HCT116 (cell line): ENCODE results near the gene TMEFF2. TPM values are rescaled to one million over a fixed set of nuclear protein-coding genes. Genes with fewer than 3 reads are reported as not detected.

Experiments
- ATAC-seq: fragments of 200-7000 bp; cut with Tn5 transposase; 2 replicates; pipeline ENCODE4 v1.9.1; 2020; ENCODE audit warnings: mild to moderate bottlenecking, moderate library complexity
- BruUV-seq: library from RNA; stranded (reverse); fragments of 400-500 nt; replicated peaks from 2 replicates; lab custom pipeline; 2021; lab: Mats Ljungman, UMichigan
- CTCF ChIA-PET: fragments of 300-600 bp; sonication (Branson Sonifier 250); formaldehyde crosslinking; loops from one replicate; lab custom pipeline; 2021; ENCODE audit warnings: antibody characterized with exemption; lab: Charles Lee
- POLR2A ChIA-PET: fragments of 300-600, 350-600 bp; sonication (Branson Sonifier 250); formaldehyde crosslinking; loops from one replicate; lab custom pipeline; 2021; ENCODE audit warnings: antibody characterized with exemption; lab: Charles Lee
- RAD21 ChIA-PET, 2 experiments: fragments of 300-600 bp; sonication (Branson Sonifier 250); formaldehyde crosslinking; loops; one replicate each; lab custom pipeline; 2023; ENCODE audit warnings: low total read pairs in 2 of 2; ENCODE audit not compliant: uncharacterized antibody in 2 of 2, unreplicated experiment in 2 of 2, low non-redundant PET in 1 of 2; lab: Charles Lee
- DNase-seq: peaks from one replicate; pipeline ENCODE4 v3.0.0-alpha.2; 2010; ENCODE audit warnings: low read depth, low spot score
- H2AFZ ChIP-seq: fragments of 200-600 bp; shearing (Covaris generic), sonication (generic); 2 replicates; pipeline ENCODE4 v1.6.1; 2017; ENCODE audit warnings: low read depth, mixed run types, mixed read lengths, antibody characterized with exemption, low read length; ENCODE audit not compliant: poor library complexity, severe bottlenecking
- H3K27ac ChIP-seq: 2 replicates; pipeline ENCODE4 v1.5.1; 2012; ENCODE audit warnings: low read depth, low read length
- H3K27me3 ChIP-seq: fragments of 200-600 bp; sonication (generic); 2 replicates; pipeline ENCODE4 v1.6.1; 2016; ENCODE audit warnings: mixed run types, low read length, mixed read lengths; ENCODE audit not compliant: insufficient read depth
- H3K36me3 ChIP-seq, 2 experiments: fragments of 200-500 bp in 1 of 2; fragments of 200-600 bp in 1 of 2; sonication (Bioruptor generic) in 1 of 2; sonication (generic) in 1 of 2; 2 replicates each; pipeline versions ENCODE4 v1.5.1 to v1.6.1; 2014 to 2016; ENCODE audit warnings: low read length in 2 of 2, inconsistent platforms in 1 of 2, mixed read lengths in 1 of 2, mixed run types in 1 of 2; ENCODE audit not compliant: insufficient read depth in 2 of 2, control insufficient read depth in 1 of 2
- H3K4me1 ChIP-seq, 2 experiments: fragments of 200-600 bp in 1 of 2; sonication (generic) in 1 of 2; 2 replicates each; pipeline versions ENCODE4 v1.5.1 to v1.6.1; 2012 to 2017; ENCODE audit warnings: low read length in 2 of 2, inconsistent platforms in 1 of 2, mild to moderate bottlenecking in 1 of 2, mixed read lengths in 1 of 2, mixed run types in 1 of 2, moderate library complexity in 1 of 2; ENCODE audit not compliant: insufficient read depth in 2 of 2, control insufficient read depth in 1 of 2
- H3K4me2 ChIP-seq: fragments of 200-600 bp; sonication (generic); 2 replicates; pipeline ENCODE4 v1.6.1; 2017; ENCODE audit warnings: mixed run types, low read length, mixed read lengths
- H3K4me3 ChIP-seq, 2 experiments: fragments of 200-600 bp in 1 of 2; sonication (generic) in 1 of 2; replicated peaks in 1 of 2; 2 replicates each; pipeline ENCODE4 v1.5.1; 2011 to 2016; ENCODE audit warnings: low read length in 2 of 2, control low read depth in 1 of 2, low read depth in 1 of 2, mild to moderate bottlenecking in 1 of 2, mixed read lengths in 1 of 2, mixed run types in 1 of 2
- H3K79me2 ChIP-seq: fragments of 200-600 bp; sonication (generic); 2 replicates; pipeline ENCODE4 v1.6.1; 2017; ENCODE audit warnings: mild to moderate bottlenecking, mixed run types, low read length, moderate library complexity, mixed read lengths; ENCODE audit not compliant: insufficient read depth
- H3K9ac ChIP-seq: fragments of 200-600 bp; sonication (generic); 2 replicates; pipeline ENCODE4 v1.6.1; 2016; ENCODE audit warnings: low read length, mixed read lengths
- H3K9me2 ChIP-seq: fragments of 200-600 bp; sonication (generic), shearing (Covaris generic); 2 replicates; pipeline ENCODE4 v1.6.1; 2017; ENCODE audit warnings: mixed run types, mild to moderate bottlenecking, moderate library complexity; ENCODE audit not compliant: insufficient read depth
- H3K9me3 ChIP-seq, 2 experiments: fragments of 200-500 bp in 1 of 2; fragments of 200-600 bp in 1 of 2; sonication (Bioruptor generic) in 1 of 2; sonication (generic) in 1 of 2; 2 replicates each; pipeline ENCODE4 v1.6.1; 2014 to 2017; ENCODE audit warnings: low read length in 2 of 2, mixed read lengths in 2 of 2, inconsistent platforms in 1 of 2, low read depth in 1 of 2, mild to moderate bottlenecking in 1 of 2, mixed run types in 1 of 2, moderate library complexity in 1 of 2; ENCODE audit not compliant: control insufficient read depth in 1 of 2, insufficient read depth in 1 of 2
- H4K20me1 ChIP-seq: fragments of 200-600 bp; sonication (generic), shearing (Covaris generic); 2 replicates; pipeline ENCODE4 v1.6.1; 2017; ENCODE audit warnings: mixed run types, mild to moderate bottlenecking, moderate library complexity; ENCODE audit not compliant: insufficient read depth
- ATF3 ChIP-seq: IDR thresholded peaks from 2 replicates; pipeline ENCODE4 v1.6.1; 2012
- ELF1 ChIP-seq: IDR thresholded peaks from 2 replicates; pipeline ENCODE4 v1.6.1; 2012; ENCODE audit warnings: low read depth, borderline replicate concordance
- EZH2 ChIP-seq: fragments of 200-600 bp; sonication (generic); IDR thresholded peaks from 2 replicates; pipeline ENCODE4 v1.6.1; 2017; ENCODE audit warnings: antibody characterized with exemption, mixed run types
- REST ChIP-seq: IDR thresholded peaks from 2 replicates; pipeline ENCODE4 v1.6.1; 2012; ENCODE audit warnings: low read depth
- SRF ChIP-seq: IDR thresholded peaks from 2 replicates; pipeline ENCODE4 v1.6.1; 2012; ENCODE audit warnings: low read depth
- ZFX ChIP-seq: fragments of 450-650 bp; IDR thresholded peaks from 2 replicates; pipeline ENCODE4 v1.6.1; 2017
- ZNF274 ChIP-seq: fragments of 200-500 bp; sonication (Bioruptor generic); IDR thresholded peaks from 2 replicates; pipeline ENCODE4 v1.6.1; 2014; ENCODE audit warnings: mild to moderate bottlenecking, low read depth, low read length, inconsistent platforms
- intact Hi-C: fragments of 100-400 bp; cut with micrococcal nuclease; formaldehyde crosslinking; loops from 2 replicates; pipeline ENCODE4 v1.10.0; 2022
- total RNA-seq: library from RNA; stranded (reverse); gene quantifications from one replicate; pipeline ENCODE4 v1.2.1, GENCODE V29; 2021; ENCODE audit not compliant: unreplicated experiment

Gene TMEFF2
- total RNA-seq, 1 experiment from 2014 or later, result not detected

GRCh38 chr2:192215096-192215877 is 20.6 kb upstream of the TMEFF2 start:
- H3K4me3 ChIP-seq, result no peak overlapping the region

More at GRCh38 chr2:192215096-192215877, 20.6 kb upstream of the TMEFF2 start:
- intact Hi-C loops, result no loop called here
- ATAC-seq, result no peak
- Histone ChIP-seq H3K27me3 (no peaks in the 10 kb centered on the region), H4K20me1 (0 out of 2 replicates have a peak, but pooled peaks cover 3% of the 10 kb centered on the region), H3K4me2 (no peak overlapping the region), H3K9me2 (no peaks in the 10 kb centered on the region), H2AFZ (peak overlapping the region; percentile 33), H3K9me3 (no peaks in the 10 kb centered on the region), H3K9ac (no peak overlapping the region), H3K27ac (no peak overlapping the region), H3K79me2 (no peaks in the 10 kb centered on the region), H3K36me3 (no peaks in the 10 kb centered on the region), H3K4me1 (no peaks in the 10 kb centered on the region)
- POLR2A ChIA-PET, result no interaction called here
- TF ChIP-seq EZH2 (no peak), ELF1 (no peak), ATF3 (no peak), ZFX (no peak), SRF (no peak), REST (no peak), ZNF274 (no peak)
- RAD21 ChIA-PET, result no interaction called here
- no TSS peak for BruUV-seq
- no peak for DNase-seq
- CTCF ChIA-PET, result no interaction called here
